GM21381 (cell line): ENCODE results near the gene C1QTNF12.

Experiments
- ATAC-seq: cut with Tn5 transposase; IDR thresholded peaks from one replicate; pipeline ENCODE4 v1.9.1; 2021; ENCODE audit warnings: mild to moderate bottlenecking, moderate library complexity; ENCODE audit not compliant: unreplicated experiment

C1QTNF12 gene

GRCh38 chr1:1281533-1282321 lies 35.2 kb upstream of the C1QTNF12 start:
- ATAC-seq = no peak

GRCh38 chr1:1280782-1281481 lies 34.4 kb upstream of the C1QTNF12 start:
- ATAC-seq = no peak

- ATAC-seq = no peak
Observed at GRCh38 chr1:1279028-1279427, 32.5 kb upstream of the C1QTNF12 start.

DNA sequence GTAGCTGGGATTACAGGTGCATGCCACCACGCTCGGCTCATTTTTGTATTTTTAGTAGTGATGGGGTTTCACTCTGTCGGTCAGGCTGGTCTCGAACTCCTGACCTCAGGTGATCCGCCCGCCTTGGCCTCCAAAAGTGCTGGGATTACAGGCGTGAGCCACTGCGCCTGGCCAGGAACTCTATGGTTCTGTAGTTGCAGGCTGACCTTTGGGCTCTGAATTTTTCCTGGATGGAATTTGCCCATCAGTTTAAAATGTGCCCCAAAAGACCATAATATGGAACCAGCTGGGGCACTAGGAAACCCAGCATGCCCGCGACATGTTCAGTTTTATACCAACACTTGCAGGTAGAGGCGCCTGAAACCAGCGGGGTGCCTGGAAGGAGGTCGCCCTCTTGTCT lies 32.1 kb upstream of the C1QTNF12 start:
- no peak for ATAC-seq

DNA sequence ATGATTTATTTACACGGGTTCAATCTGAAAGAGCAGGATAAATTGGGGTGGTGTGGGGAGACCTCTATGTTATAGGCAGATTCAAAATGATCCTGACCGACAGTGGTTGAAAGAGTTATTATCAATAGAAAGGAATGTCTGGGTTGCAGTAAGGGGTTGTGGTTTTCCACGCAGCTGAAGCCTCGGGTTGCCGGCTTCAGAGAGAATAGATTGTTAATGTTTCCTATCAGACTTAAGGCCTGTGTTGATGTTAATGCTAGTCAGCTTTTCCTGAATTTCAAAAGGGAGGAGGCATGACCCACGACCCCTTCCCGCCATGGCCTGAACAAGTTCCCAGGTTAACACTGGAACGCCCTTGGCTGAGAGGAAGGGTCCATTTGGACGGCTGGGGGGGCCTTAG lies 29.3 kb upstream of the C1QTNF12 start:
- ATAC-seq = no peak

DNA sequence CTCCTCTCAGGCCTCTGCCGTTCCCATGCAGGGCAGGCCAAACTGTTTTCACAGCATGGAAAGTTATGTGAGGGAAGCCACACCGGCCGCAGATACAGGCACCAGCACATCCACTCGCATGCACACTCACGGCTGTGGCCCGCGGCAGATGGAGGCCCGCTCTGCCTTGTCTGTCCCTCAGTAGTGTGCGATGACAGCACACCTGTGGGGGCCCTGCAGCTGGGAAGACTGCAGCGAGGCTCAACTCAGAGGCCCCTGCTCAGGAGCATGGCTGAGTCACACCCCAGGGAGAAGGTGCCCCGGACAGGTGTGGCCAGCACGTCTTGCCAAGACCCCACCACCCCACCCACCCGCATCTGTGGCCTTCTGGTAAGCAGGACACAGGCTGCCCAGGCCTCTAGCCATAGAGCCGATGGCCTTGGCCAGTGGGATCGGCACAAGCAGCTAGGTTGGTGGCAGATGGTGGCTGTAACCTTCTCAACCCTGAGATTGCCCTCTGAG lies 28.5 kb upstream of the C1QTNF12 start:
- no peak for ATAC-seq

GRCh38 chr1:1274299-1274930 lies 27.9 kb upstream of the C1QTNF12 start:
- ATAC-seq = peak; percentile 22

DNA sequence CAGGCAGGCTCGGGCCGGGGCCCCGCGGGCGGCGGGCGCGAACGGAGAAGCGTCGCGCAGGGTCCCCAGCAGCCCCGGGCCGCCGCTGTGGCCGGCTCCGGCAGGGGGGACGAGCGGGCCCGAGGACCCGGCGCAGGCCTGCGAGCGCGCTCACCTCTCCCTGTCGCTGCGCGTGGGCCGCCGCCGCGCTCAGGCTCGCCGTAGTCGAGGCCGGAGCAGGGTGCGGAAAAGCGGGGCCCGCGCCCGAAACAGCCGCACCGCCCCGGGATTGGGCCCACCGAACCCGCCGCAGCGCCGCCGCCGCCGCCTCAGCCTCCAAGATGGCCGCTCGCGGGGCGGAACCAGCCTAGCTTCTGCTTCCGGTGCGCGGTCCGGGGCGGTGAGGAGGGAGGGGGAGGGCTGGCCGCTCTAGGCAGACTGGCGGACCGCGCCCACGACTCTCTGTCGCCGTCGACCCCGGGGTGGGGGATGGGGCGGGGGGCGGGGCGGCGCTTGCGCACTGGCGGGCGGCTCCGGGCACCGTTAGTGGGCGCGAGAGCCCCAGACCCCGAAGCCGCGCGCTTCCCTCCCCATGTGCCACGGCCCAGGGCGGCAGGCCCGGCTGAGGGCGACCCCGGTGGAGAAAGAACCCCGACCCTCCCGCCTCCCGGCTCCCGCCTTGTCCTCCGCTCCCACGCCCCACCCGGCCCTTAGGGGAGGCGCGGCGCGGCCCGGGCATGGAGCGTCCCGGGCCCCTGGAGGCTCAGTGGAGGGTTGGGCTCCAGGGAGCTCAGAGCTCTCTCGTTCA lies 27.2 kb upstream of the C1QTNF12 start, which contains the start of gene UBE2J2:
Gene UBE2J2, minus strand, starts transcription at position 343 of the 787 bp plus-strand sequence. CDS start 5,862 bp downstream, outside the sequence.
- peak; percentile 83 for ATAC-seq

DNA sequence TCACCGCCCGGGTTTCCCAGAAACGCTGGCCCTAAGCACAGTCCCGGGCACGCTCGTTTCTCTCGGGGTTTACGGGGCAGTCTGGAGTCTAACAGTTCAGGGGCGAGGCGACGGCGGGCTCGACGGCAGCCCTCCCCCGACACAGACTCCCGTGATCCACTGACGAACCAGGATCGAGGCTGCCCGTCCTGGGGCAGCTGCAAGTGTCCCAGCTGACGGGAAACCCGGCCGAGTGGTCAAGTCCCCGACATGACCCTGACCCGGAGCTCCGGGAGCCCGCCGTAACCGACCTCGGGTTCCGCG lies 26.6 kb upstream of the C1QTNF12 start:
- peak; percentile 27 for ATAC-seq

DNA sequence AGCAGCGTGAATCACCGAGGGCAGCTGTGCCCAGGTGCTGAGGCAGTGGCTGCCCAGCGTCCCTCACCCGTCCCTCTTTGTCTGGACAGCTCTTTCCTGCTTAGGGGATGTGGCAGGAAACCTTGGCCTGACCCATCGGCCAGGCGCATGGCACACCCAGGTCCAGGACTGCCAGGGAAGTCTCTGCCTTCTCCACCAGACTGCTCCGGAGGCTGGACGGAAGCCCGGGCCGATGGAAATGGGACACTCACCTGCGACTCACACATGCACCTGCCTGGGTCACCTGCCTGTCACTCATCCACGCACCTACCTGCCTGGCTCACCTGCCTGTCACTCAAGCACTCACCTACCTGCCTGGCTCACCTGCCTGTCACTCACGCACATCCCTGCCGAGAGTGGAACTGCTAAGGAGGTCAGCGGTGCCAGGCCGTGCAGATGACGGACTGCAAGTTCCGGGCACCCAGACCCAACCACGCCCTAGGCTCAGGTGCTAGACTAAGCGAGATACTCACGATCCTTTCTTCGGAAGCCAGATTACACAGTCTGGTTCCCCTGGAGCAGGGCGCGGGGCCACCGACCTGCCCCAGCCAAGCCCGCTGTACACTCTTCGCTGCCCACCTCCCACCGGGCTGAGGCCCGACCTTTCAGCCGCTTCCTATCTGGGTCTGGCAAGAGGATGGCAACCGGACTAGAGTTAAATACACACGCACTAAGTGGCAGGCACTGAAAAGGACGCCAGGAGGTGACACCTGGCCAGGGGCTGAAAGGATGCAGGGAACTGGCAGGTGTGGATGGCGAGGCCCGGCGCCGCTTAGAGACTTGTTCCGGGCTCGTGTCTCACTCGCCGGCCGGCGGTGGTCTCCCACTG lies 26.1 kb upstream of the C1QTNF12 start:
- ATAC-seq = no peak

DNA sequence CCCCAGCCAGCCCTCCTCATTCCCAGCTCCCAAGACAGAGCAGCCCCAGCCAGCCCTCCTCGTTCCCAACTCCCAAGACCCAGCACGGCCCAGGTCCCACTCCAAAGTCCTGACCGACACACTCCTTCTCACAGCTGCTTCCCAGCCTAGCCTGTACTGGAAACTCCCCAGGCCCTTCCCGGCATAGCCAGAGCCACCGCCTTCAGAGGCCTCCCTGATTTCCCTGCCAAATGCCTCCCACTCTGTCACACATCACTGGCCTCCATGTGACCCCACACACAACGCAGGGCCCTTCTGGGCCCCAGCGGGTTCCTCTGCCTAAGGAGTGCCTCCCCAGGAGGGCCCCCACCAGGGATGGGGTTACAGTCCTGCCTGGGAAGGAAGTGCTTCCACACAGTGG lies 24.3 kb upstream of the C1QTNF12 start:
- no peak for ATAC-seq

- ATAC-seq = no peak
Observed at GRCh38 chr1:1268284-1268682, 21.8 kb upstream of the C1QTNF12 start.

- no peak for ATAC-seq
Observed at GRCh38 chr1:1267488-1268283, 21.2 kb upstream of the C1QTNF12 start.

DNA sequence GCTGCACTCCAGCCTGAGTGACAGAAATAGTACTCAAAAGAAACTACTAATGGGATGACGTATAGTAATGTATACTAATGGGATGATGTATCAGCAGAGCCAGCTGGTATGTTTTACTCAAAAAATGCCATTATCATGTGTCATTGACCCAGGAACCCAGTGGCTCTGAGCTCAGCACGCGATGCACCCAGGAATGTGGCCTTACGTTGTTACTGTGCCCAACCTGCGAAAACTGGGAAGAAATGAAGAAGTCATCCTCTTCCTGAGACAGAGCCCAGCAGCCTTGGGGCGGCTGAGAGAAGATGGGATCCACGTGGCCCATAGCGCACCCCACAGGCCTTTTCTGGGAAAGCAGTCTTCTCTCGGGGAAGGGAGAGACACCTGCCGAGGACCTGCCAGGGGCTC lies 18.3 kb upstream of the C1QTNF12 start:
- no peak for ATAC-seq

DNA sequence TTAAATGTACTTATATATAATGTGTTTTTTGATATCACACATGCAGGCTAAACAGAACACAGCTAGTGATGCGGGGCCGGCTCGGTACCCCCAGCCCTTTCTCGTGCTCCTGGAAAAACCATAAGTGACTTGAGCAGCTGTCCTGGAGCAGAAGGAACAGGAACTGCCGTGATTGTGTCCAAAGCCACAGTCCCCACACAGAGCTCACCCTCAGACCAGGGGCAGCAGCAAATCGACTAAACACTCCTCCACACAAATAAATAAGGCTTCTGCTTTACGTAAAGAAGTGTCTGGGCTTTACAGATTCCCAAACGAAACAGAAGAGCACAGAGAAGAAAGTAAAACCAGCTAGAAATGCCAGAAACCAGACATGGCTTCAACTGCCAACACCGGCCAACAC lies 17.5 kb upstream of the C1QTNF12 start:
- no peak for ATAC-seq

DNA sequence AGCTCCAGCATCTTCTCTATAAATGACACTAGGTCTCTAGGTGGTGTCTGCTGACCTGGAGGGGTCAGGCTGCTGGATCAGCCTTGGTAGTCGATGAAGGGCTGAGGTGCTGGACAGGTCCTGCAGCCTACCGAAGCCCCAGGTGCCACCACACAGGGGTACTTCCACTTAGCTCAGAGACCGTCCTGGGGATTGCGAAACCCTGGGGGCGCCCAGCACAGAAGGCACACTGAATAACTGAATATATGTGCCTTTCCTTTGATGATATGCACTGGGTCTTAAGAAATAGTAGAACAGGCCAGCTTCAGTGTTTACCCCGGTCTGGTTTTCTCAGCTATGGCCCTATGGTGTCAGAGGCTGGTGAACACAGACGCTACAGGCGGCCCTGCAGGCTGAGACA lies 16.2 kb upstream of the C1QTNF12 start:
- no peak for ATAC-seq

DNA sequence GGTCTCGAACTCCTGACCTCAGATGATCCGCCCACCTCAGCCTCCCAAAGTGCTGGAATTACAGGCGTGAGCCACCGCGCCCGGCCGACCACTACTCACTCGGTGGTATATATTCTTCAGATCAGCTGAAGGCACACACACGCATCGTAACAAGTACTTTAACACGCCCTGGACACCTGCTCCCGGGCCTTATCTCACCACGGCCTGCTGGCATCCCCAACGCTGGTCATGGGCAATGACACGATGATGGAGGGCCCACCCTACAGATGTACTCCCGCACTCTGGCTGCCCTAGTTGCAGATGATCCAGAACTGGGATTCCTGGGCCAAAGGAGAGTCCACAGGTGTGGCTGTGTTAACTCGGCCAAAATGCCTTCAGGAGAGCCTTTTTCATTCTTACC lies 15.5 kb upstream of the C1QTNF12 start:
- ATAC-seq = no peak

GRCh38 chr1:1260843-1261560 lies 14.5 kb upstream of the C1QTNF12 start:
- no peak for ATAC-seq
